Measurements from ENCODE around the gene DHRS9. TPM values are rescaled to one million over a fixed set of nuclear protein-coding genes. Genes with fewer than 3 reads are reported as not detected.

DHRS9 gene
- total and polyA plus RNA-seq, 7 donors = 0.04 to 0.79 (median 0.27) TPM; not detected in 2

GRCh38 chr2:169118060-169118459 is 48.7 kb downstream of the DHRS9 start:
- H3K27me3 ChIP-seq (ENCODE audit: insufficient read depth in 3 of 3, low read length in 2 of 3) = no peaks in the 10 kb centered on the region
- no peak overlapping the region for H3K27ac ChIP-seq
- no peak for TF ChIP-seq CTCF (IDR thresholded peaks at IDR 0.05)
- H3K36me3 ChIP-seq (ENCODE audit: insufficient read depth in 1 of 2, low read depth in 1 of 2) = no peaks in the 10 kb centered on the region
- H3K4me1 ChIP-seq = no peaks in the 10 kb centered on the region
- DNase-seq = no peak
- no peak for ATAC-seq
- H3K9me3 ChIP-seq = no peaks in the 10 kb centered on the region
- intact Hi-C loops (cut with DNase I) = no loop called here
- WGBS, 3 donors = 68 to 76% (median 71%) methylated on average over 2 of the region's 2 CpGs
- H3K4me3 ChIP-seq = no peak overlapping the region

- no peaks in the 10 kb centered on the region for H3K4me1 ChIP-seq
- TF ChIP-seq CTCF (IDR thresholded peaks at IDR 0.05) = no peak
- 55 to 69% (median 61%) methylated on average over 4 of the region's 4 CpGs for WGBS, 3 donors
- no peaks in the 10 kb centered on the region for H3K36me3 ChIP-seq (ENCODE audit: insufficient read depth in 1 of 2, low read depth in 1 of 2)
- ATAC-seq (no peak), DNase-seq (no peak)
- no peaks in the 10 kb centered on the region for H3K9me3 ChIP-seq
- no peak overlapping the region for H3K4me3 ChIP-seq
- intact Hi-C loops (cut with DNase I) = no loop called here
- no peak overlapping the region for H3K27ac ChIP-seq
- no peaks in the 10 kb centered on the region for H3K27me3 ChIP-seq (ENCODE audit: insufficient read depth in 3 of 3, low read length in 2 of 3)
Observed at GRCh38 chr2:169119123-169119760, 49.9 kb downstream of the DHRS9 start.

GRCh38 chr2:169119851-169120250 is 50.5 kb downstream of the DHRS9 start:
- ATAC-seq (no peak), DNase-seq (no peak)
- Histone ChIP-seq H3K27me3 (ENCODE audit: insufficient read depth in 3 of 3, low read length in 2 of 3) (no peaks in the 10 kb centered on the region), H3K27ac (no peak overlapping the region), H3K9me3 (no peaks in the 10 kb centered on the region), H3K4me1 (no peaks in the 10 kb centered on the region), H3K36me3 (ENCODE audit: insufficient read depth in 1 of 2, low read depth in 1 of 2) (no peaks in the 10 kb centered on the region), H3K4me3 (no peak overlapping the region)
- intact Hi-C loops (cut with DNase I) = no loop called here
- WGBS, 3 donors = 87 to 91% (median 89%) methylated on average over 4 of the region's 4 CpGs
- TF ChIP-seq CTCF (IDR thresholded peaks at IDR 0.05) = no peak

- no peaks in the 10 kb centered on the region for H3K27me3 ChIP-seq (ENCODE audit: insufficient read depth in 3 of 3, low read length in 2 of 3)
- H3K9me3 ChIP-seq = no peaks in the 10 kb centered on the region
- no peak overlapping the region for H3K4me3 ChIP-seq
- WGBS, 3 donors = 88 to 90% (median 89%) methylated on average over 5 of the region's 5 CpGs
- DNase-seq (no peak), ATAC-seq (no peak)
- no peaks in the 10 kb centered on the region for H3K36me3 ChIP-seq (ENCODE audit: insufficient read depth in 1 of 2, low read depth in 1 of 2)
- H3K27ac ChIP-seq = no peak overlapping the region
- no peaks in the 10 kb centered on the region for H3K4me1 ChIP-seq
- no peak for TF ChIP-seq CTCF (IDR thresholded peaks at IDR 0.05)
- intact Hi-C loops (cut with DNase I) = loop anchor here (5.0 kb wide), 2 partner anchors 167 to 357 kb away; no protein-coding TSS in a partner anchor
Observed at GRCh38 chr2:169129703-169130243, 60.4 kb downstream of the DHRS9 start.
